SU-DHL-6 (cell line): ENCODE measurements around the gene HOXD3.

Source experiments
- CTCF ChIP-seq: fragments of 200-600 bp; sonication (generic); IDR thresholded peaks from one replicate; pipeline ENCODE4 v1.5.1; 2017; ENCODE audit warnings: antibody characterized with exemption, mild to moderate bottlenecking, low read length, moderate library complexity; ENCODE audit not compliant: insufficient read depth, poor library complexity, severe bottlenecking
- EZH2phosphoT487 ChIP-seq: fragments of 200-600 bp; sonication (generic), shearing (Covaris generic); conservative IDR thresholded peaks from 2 replicates; pipeline ENCODE4 v1.6.1; 2018; ENCODE audit warnings: mild to moderate bottlenecking, antibody characterized with exemption, low read length, moderate library complexity, mixed read lengths

- TF ChIP-seq CTCF (no peak), EZH2phosphoT487 (no peak)
Observed at GRCh38 chr2:176128982-176129796, 27.9 kb upstream of the HOXD3 start, which contains the start of gene HOXD8.
